ENCODE measurements around the gene ENDOD1. TPM values are rescaled to one million over a fixed set of nuclear protein-coding genes. Genes with fewer than 3 reads are reported as not detected.

The ENDOD1 gene
- polyA plus RNA-seq, 3 donors: 1.3 to 3.4 (median 3.2) TPM

GRCh38 chr11:95076416-95076815 is 13.2 kb upstream of the ENDOD1 start:
- no peak overlapping the region for H3K4me3 Mint-ChIP-seq
- peak in 2 of 3 donors; percentile 22 to 25 for DNase-seq
- Histone ChIP-seq H3K27me3 (ENCODE audit: control insufficient read depth in 2 of 2, insufficient read depth in 2 of 2, low read length in 2 of 2) (peaks cover 5 to 12% of the 10 kb centered on the region in 2 donors), H3K79me2 (ENCODE audit: insufficient read depth, low read length) (no peaks in the 10 kb centered on the region), H3K4me3 (replicated peaks in 1 of 3; ENCODE audit: low read depth in 2 of 3, low read length in 3 of 3) (no peak overlapping the region), H3K36me3 (replicated peaks in 1 of 2; ENCODE audit: control insufficient read depth in 1 of 2, insufficient read depth in 2 of 2, low read length in 2 of 2) (no peaks in the 10 kb centered on the region), H4K20me1 (ENCODE audit: insufficient read depth, low read length) (no peaks in the 10 kb centered on the region), H3K4me2 (replicated peaks; ENCODE audit: extremely low read depth, low read length, poor library complexity, severe bottlenecking) (no peak overlapping the region), H2AFZ (ENCODE audit: insufficient read depth, low read depth, low read length, poor library complexity, severe bottlenecking) (no peak overlapping the region), H3K9me3 (replicated peaks in 1 of 2; ENCODE audit: control insufficient read depth in 1 of 2, insufficient read depth in 1 of 2, low read length in 2 of 2) (no peaks in the 10 kb centered on the region), H3K4me1 (ENCODE audit: control insufficient read depth in 1 of 2, insufficient read depth in 2 of 2, low read length in 2 of 2) (no peaks in the 10 kb centered on the region), H3K27ac (ENCODE audit: low read depth in 1 of 2, low read length in 2 of 2) (no peak overlapping the region), H3K9ac (ENCODE audit: insufficient read depth, low read length, poor library complexity, severe bottlenecking) (no peak overlapping the region)
- 0% methylated on average over 1 of the region's 1 CpG for WGBS (ENCODE audit: insufficient coverage)
- no peaks in the 10 kb centered on the region for H3K9me3 Mint-ChIP-seq
- H3K27ac Mint-ChIP-seq: no peak overlapping the region
- peaks cover 3% of the 10 kb centered on the region for H3K4me1 Mint-ChIP-seq
- H3K36me3 Mint-ChIP-seq: peaks cover 2% of the 10 kb centered on the region in 2 donors
- peaks cover 4 to 8% (median 6%) of the 10 kb centered on the region in 3 donors for H3K27me3 Mint-ChIP-seq (ENCODE audit: low read depth in 3 of 3)
- no peak for TF ChIP-seq CTCF (IDR thresholded peaks at IDR 0.05)
- intact Hi-C loops (cut with micrococcal nuclease): loop anchor here in 1 of 2 donors (10.0 kb wide), 1 partner anchor 628 kb away; no protein-coding TSS in a partner anchor

GRCh38 chr11:95076981-95077380 is 12.7 kb upstream of the ENDOD1 start:
- no peak for TF ChIP-seq CTCF (IDR thresholded peaks at IDR 0.05)
- peaks cover 4 to 8% (median 6%) of the 10 kb centered on the region in 3 donors for H3K27me3 Mint-ChIP-seq (ENCODE audit: low read depth in 3 of 3)
- DNase-seq: no peak
- no peak overlapping the region for H3K4me2 ChIP-seq (replicated peaks; ENCODE audit: extremely low read depth, low read length, poor library complexity, severe bottlenecking)
- no peaks in the 10 kb centered on the region for H4K20me1 ChIP-seq (ENCODE audit: insufficient read depth, low read length)
- no peaks in the 10 kb centered on the region for H3K9me3 ChIP-seq (replicated peaks in 1 of 2; ENCODE audit: control insufficient read depth in 1 of 2, insufficient read depth in 1 of 2, low read length in 2 of 2)
- no peak overlapping the region for H3K4me3 Mint-ChIP-seq
- H3K27ac Mint-ChIP-seq: no peak overlapping the region
- no peaks in the 10 kb centered on the region for H3K36me3 ChIP-seq (replicated peaks in 1 of 2; ENCODE audit: control insufficient read depth in 1 of 2, insufficient read depth in 2 of 2, low read length in 2 of 2)
- H3K9me3 Mint-ChIP-seq: no peaks in the 10 kb centered on the region
- H3K4me1 ChIP-seq (ENCODE audit: control insufficient read depth in 1 of 2, insufficient read depth in 2 of 2, low read length in 2 of 2): no peaks in the 10 kb centered on the region
- H3K4me1 Mint-ChIP-seq: peaks cover 3% of the 10 kb centered on the region
- H3K27ac ChIP-seq (ENCODE audit: low read depth in 1 of 2, low read length in 2 of 2): no peak overlapping the region
- no peaks in the 10 kb centered on the region for H3K79me2 ChIP-seq (ENCODE audit: insufficient read depth, low read length)
- no peak overlapping the region for H2AFZ ChIP-seq (ENCODE audit: insufficient read depth, low read depth, low read length, poor library complexity, severe bottlenecking)
- H3K27me3 ChIP-seq (ENCODE audit: control insufficient read depth in 2 of 2, insufficient read depth in 2 of 2, low read length in 2 of 2): peaks cover 5 to 12% of the 10 kb centered on the region in 2 donors
- no peak overlapping the region for H3K4me3 ChIP-seq (replicated peaks in 1 of 3; ENCODE audit: low read depth in 2 of 3, low read length in 3 of 3)
- H3K36me3 Mint-ChIP-seq: peaks cover 0 to 2% of the 10 kb centered on the region in 2 donors
- no peak overlapping the region for H3K9ac ChIP-seq (ENCODE audit: insufficient read depth, low read length, poor library complexity, severe bottlenecking)
- intact Hi-C loops (cut with micrococcal nuclease): loop anchor here in 1 of 2 donors (10.0 kb wide), 1 partner anchor 628 kb away; no protein-coding TSS in a partner anchor

All from CD14-positive monocyte (primary cell).